Neural cell (in vitro differentiated cells): Measurements from ENCODE around the gene MYO6. TPM values are rescaled to one million over a fixed set of nuclear protein-coding genes. Genes with fewer than 3 reads are reported as not detected.

Source experiments
- H2AFZ ChIP-seq: fragments of 200-600, 300-800 bp; sonication (generic), shearing (Covaris generic); 2 replicates; pipeline ENCODE4 v1.6.0; 2014; ENCODE audit warnings: low read depth, mild to moderate bottlenecking, antibody characterized with exemption, low read length, moderate library complexity
- H3F3A ChIP-seq: fragments of 200-600 bp; shearing (Covaris generic); 2 replicates; pipeline ENCODE4 v1.6.1; 2016; ENCODE audit warnings: mild to moderate bottlenecking, moderate library complexity, mixed read lengths, antibody characterized with exemption, low read length; ENCODE audit not compliant: insufficient read depth, poor library complexity, severe bottlenecking
- H3K27ac ChIP-seq: fragments of 200-600, 300-800 bp; sonication (generic), shearing (Covaris generic); 2 replicates; pipeline ENCODE4 v1.5.1; 2014; ENCODE audit warnings: mild to moderate bottlenecking, low read length, moderate library complexity
- H3K27me3 ChIP-seq: fragments of 300-800, 200-600 bp; sonication (generic), shearing (Covaris generic); 2 replicates; pipeline ENCODE4 v1.6.0; 2014; ENCODE audit warnings: mild to moderate bottlenecking, low read depth, low read length, moderate library complexity; ENCODE audit not compliant: insufficient read depth
- H3K36me3 ChIP-seq: fragments of 300-800, 200-600 bp; sonication (generic), shearing (Covaris generic); 2 replicates; pipeline ENCODE4 v1.5.1; 2014; ENCODE audit warnings: mild to moderate bottlenecking, antibody characterized with exemption, low read length, moderate library complexity; ENCODE audit not compliant: insufficient read depth
- H3K4me2 ChIP-seq: fragments of 300-800, 200-600 bp; sonication (generic), shearing (Covaris generic); 2 replicates; pipeline ENCODE4 v1.6.0; 2014; ENCODE audit warnings: mild to moderate bottlenecking, low read length
- H3K4me3 ChIP-seq: fragments of 300-800, 200-600 bp; sonication (generic), shearing (Covaris generic); 2 replicates; pipeline ENCODE4 v1.5.1; 2014; ENCODE audit warnings: mild to moderate bottlenecking, low read length, moderate library complexity
- H3K79me2 ChIP-seq: fragments of 200-600 bp; shearing (Covaris generic); replicated peaks from 2 replicates; pipeline ENCODE4 v1.6.0; 2014; ENCODE audit warnings: mild to moderate bottlenecking, low read length, moderate library complexity; ENCODE audit not compliant: insufficient read depth
- H3K9ac ChIP-seq: fragments of 300-800, 200-600 bp; sonication (generic), shearing (Covaris generic); 2 replicates; pipeline ENCODE4 v1.6.1; 2016; ENCODE audit warnings: mild to moderate bottlenecking, low read length, mixed read lengths
- H3K9me2 ChIP-seq: fragments of 200-600 bp; shearing (Covaris generic); 2 replicates; pipeline ENCODE4 v1.6.1; 2016; ENCODE audit warnings: mild to moderate bottlenecking, low read length, mixed read lengths; ENCODE audit not compliant: insufficient read depth
- H3K9me3 ChIP-seq: fragments of 200-600, 300-800 bp; sonication (generic), shearing (Covaris generic); 2 replicates; pipeline ENCODE4 v1.6.1; 2016; ENCODE audit warnings: mild to moderate bottlenecking, mixed run types, low read length, moderate library complexity, mixed read lengths
- H4K20me1 ChIP-seq: fragments of 200-600 bp; shearing (Covaris generic); 2 replicates; pipeline ENCODE4 v1.6.1; 2016; ENCODE audit warnings: mild to moderate bottlenecking, mixed run types; ENCODE audit not compliant: insufficient read depth
- EP300 ChIP-seq: fragments of 450-650 bp; conservative IDR thresholded peaks from 2 replicates; pipeline ENCODE4 v1.6.1; 2014; ENCODE audit warnings: antibody characterized with exemption, mild to moderate bottlenecking, moderate library complexity; ENCODE audit not compliant: poor library complexity, severe bottlenecking
- EZH2 ChIP-seq: fragments of 200-600, 300-800 bp; shearing (Covaris generic), sonication (generic); IDR thresholded peaks from 2 replicates; pipeline ENCODE4 v1.6.1; 2014; ENCODE audit warnings: antibody characterized with exemption, low read length, borderline replicate concordance, mild to moderate bottlenecking; ENCODE audit not compliant: insufficient read depth, poor library complexity, severe bottlenecking
- MXI1 ChIP-seq: fragments of 450-650 bp; conservative IDR thresholded peaks from 2 replicates; pipeline ENCODE4 v1.6.1; 2014; ENCODE audit warnings: antibody characterized with exemption, mild to moderate bottlenecking; ENCODE audit not compliant: poor library complexity, severe bottlenecking
- POLR2AphosphoS5 ChIP-seq: IDR thresholded peaks from 2 replicates; pipeline ENCODE4 v1.6.1; 2012
- RAD21 ChIP-seq: fragments of 450-650 bp; conservative IDR thresholded peaks from 2 replicates; pipeline ENCODE4 v1.6.1; 2014; ENCODE audit warnings: antibody characterized with exemption, mild to moderate bottlenecking, moderate library complexity
- SMC3 ChIP-seq: fragments of 450-650 bp; conservative IDR thresholded peaks from 2 replicates; pipeline ENCODE4 v1.6.1; 2014; ENCODE audit warnings: antibody characterized with exemption, mild to moderate bottlenecking, moderate library complexity; ENCODE audit not compliant: poor library complexity
- TAF1 ChIP-seq: IDR thresholded peaks from 2 replicates; pipeline ENCODE4 v1.6.1; 2012; ENCODE audit warnings: low read depth
- polyA plus RNA-seq: library from polyadenylated mRNA; depleted of rRNA; stranded (reverse); fragments of >200 nt; gene quantifications from 2 replicates; pipeline ENCODE4 v1.2.3, GENCODE V29; 2014
- TF ChIP-seq, protein P1 (sequence below): IDR thresholded peaks from 2 replicates; pipeline ENCODE4 v1.6.1; 2012; ENCODE audit warnings: borderline replicate concordance
- TF ChIP-seq, protein P2 (sequence below): fragments of 450-650 bp; IDR thresholded peaks from 2 replicates; pipeline ENCODE4 v1.5.1; 2014; ENCODE audit warnings: antibody characterized with exemption, mild to moderate bottlenecking, moderate library complexity; ENCODE audit not compliant: poor library complexity, severe bottlenecking

MYO6 gene
- polyA plus RNA-seq, 1 donor from 2014 or later = 49.1 TPM

DNA sequence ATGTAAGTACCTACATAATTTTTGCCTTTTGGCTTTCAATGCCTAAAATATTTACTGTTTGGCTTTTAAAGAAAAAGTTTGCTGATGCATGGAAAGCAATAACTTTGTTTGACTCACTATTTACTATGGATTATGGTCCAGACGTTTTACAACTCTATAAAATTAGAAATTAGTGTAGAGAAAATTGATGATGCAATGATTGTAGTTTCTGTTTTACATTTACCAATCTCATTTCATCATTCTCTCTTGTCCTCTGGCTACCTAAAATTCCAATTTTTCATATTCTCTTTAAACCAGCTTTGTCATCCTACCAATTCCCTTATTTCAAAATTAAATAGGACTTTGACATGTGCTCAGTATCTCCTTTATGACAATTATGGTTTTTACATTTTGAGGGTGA is 192.5 kb downstream of the MYO6 start:
- Histone ChIP-seq H3K79me2 (no peaks in the 10 kb centered on the region), H3K27ac (no peak overlapping the region), H3K9me2 (no peaks in the 10 kb centered on the region), H4K20me1 (no peaks in the 10 kb centered on the region), H2AFZ (no peak overlapping the region), H3K9ac (no peak overlapping the region), H3F3A (no peaks in the 10 kb centered on the region), H3K9me3 (no peaks in the 10 kb centered on the region), H3K4me3 (no peak overlapping the region), H3K4me2 (no peak overlapping the region), H3K27me3 (no peaks in the 10 kb centered on the region), H3K36me3 (no peaks in the 10 kb centered on the region)
- no peak for TF ChIP-seq SMC3
- TF ChIP-seq, protein P1, sequence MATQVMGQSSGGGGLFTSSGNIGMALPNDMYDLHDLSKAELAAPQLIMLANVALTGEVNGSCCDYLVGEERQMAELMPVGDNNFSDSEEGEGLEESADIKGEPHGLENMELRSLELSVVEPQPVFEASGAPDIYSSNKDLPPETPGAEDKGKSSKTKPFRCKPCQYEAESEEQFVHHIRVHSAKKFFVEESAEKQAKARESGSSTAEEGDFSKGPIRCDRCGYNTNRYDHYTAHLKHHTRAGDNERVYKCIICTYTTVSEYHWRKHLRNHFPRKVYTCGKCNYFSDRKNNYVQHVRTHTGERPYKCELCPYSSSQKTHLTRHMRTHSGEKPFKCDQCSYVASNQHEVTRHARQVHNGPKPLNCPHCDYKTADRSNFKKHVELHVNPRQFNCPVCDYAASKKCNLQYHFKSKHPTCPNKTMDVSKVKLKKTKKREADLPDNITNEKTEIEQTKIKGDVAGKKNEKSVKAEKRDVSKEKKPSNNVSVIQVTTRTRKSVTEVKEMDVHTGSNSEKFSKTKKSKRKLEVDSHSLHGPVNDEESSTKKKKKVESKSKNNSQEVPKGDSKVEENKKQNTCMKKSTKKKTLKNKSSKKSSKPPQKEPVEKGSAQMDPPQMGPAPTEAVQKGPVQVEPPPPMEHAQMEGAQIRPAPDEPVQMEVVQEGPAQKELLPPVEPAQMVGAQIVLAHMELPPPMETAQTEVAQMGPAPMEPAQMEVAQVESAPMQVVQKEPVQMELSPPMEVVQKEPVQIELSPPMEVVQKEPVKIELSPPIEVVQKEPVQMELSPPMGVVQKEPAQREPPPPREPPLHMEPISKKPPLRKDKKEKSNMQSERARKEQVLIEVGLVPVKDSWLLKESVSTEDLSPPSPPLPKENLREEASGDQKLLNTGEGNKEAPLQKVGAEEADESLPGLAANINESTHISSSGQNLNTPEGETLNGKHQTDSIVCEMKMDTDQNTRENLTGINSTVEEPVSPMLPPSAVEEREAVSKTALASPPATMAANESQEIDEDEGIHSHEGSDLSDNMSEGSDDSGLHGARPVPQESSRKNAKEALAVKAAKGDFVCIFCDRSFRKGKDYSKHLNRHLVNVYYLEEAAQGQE = no peak
- TF ChIP-seq RAD21 = no peak
- no peak for TF ChIP-seq EP300
- TF ChIP-seq POLR2AphosphoS5 = no peak
- TF ChIP-seq, protein P2, sequence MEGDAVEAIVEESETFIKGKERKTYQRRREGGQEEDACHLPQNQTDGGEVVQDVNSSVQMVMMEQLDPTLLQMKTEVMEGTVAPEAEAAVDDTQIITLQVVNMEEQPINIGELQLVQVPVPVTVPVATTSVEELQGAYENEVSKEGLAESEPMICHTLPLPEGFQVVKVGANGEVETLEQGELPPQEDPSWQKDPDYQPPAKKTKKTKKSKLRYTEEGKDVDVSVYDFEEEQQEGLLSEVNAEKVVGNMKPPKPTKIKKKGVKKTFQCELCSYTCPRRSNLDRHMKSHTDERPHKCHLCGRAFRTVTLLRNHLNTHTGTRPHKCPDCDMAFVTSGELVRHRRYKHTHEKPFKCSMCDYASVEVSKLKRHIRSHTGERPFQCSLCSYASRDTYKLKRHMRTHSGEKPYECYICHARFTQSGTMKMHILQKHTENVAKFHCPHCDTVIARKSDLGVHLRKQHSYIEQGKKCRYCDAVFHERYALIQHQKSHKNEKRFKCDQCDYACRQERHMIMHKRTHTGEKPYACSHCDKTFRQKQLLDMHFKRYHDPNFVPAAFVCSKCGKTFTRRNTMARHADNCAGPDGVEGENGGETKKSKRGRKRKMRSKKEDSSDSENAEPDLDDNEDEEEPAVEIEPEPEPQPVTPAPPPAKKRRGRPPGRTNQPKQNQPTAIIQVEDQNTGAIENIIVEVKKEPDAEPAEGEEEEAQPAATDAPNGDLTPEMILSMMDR = no peak
- no peak for TF ChIP-seq MXI1
- TF ChIP-seq TAF1 = no peak
- TF ChIP-seq EZH2 = no peak

DNA sequence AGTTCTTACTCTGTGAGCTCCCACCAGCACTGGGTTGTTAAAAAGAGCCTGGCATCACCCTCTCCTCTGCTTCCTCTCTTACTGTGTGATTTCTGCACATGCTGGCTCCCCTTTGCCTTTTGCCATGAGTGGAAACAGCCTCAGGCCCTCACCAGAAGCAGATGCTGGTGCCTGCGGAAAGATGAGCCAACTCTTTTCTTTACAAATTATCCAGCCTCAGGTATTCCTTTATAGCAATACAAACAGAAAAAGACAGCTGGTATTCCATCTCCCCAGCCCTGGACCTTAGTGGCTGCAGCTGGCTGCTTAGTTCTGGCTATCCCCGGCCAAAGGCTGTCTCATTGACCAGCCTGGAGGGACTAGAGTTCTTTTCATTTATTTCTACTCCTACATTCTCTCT is 194.3 kb downstream of the MYO6 start:
- Histone ChIP-seq H3K79me2 (no peaks in the 10 kb centered on the region), H3K4me3 (no peak overlapping the region), H3F3A (no peaks in the 10 kb centered on the region), H4K20me1 (no peaks in the 10 kb centered on the region), H3K9ac (no peak overlapping the region), H3K27ac (no peak overlapping the region), H3K4me2 (no peak overlapping the region), H3K27me3 (no peaks in the 10 kb centered on the region), H3K9me3 (no peaks in the 10 kb centered on the region), H2AFZ (no peak overlapping the region), H3K9me2 (no peaks in the 10 kb centered on the region), H3K36me3 (no peaks in the 10 kb centered on the region)
- TF ChIP-seq EZH2 (no peak), SMC3 (no peak), RAD21 (no peak), POLR2AphosphoS5 (no peak), TAF1 (no peak), MXI1 (no peak), EP300 (no peak)
- TF ChIP-seq, protein P2 = no peak
- TF ChIP-seq, protein P1 = no peak
